AG04449 (cell line): ENCODE measurements around the gene SCART1.
"Not testable (repeated sequence)": the region's sequence is repeated elsewhere in the genome, so short reads cannot be mapped to it uniquely, and the experiment has no call there.

ENCODE experiments used
- CTCF ChIA-PET: fragments of 350-600 bp; formaldehyde crosslinking; extraction: SDS; loops from one replicate; lab custom pipeline; 2021; ENCODE audit warnings: antibody characterized with exemption; lab: Yijun Ruan, JAX
- POLR2A ChIA-PET: fragments of 400-600, 350-600 bp; formaldehyde crosslinking; extraction: SDS; loops from one replicate; lab custom pipeline; 2020; ENCODE audit warnings: antibody characterized with exemption, inconsistent platforms; lab: Yijun Ruan, JAX
- DNase-seq: peaks from one replicate; pipeline ENCODE4 v3.0.0-alpha.2; 2010; ENCODE audit warnings: low read depth, low spot score
- H3K4me3 ChIP-seq: 2 replicates; pipeline ENCODE4 v1.5.1; 2011; ENCODE audit warnings: low read depth, mild to moderate bottlenecking, control low read depth, low read length
- TF ChIP-seq, protein P1 (sequence below): IDR thresholded peaks from one replicate; pipeline ENCODE4 v1.5.1; 2011; ENCODE audit warnings: mild to moderate bottlenecking, moderate library complexity, low read length, control low read depth, inconsistent platforms; ENCODE audit not compliant: insufficient read depth; ENCODE audit errors: missing control alignments

SCART1 gene

GRCh38 chr10:133497363-133497762 is 43.6 kb downstream of the SCART1 start:
- TF ChIP-seq, protein P1, sequence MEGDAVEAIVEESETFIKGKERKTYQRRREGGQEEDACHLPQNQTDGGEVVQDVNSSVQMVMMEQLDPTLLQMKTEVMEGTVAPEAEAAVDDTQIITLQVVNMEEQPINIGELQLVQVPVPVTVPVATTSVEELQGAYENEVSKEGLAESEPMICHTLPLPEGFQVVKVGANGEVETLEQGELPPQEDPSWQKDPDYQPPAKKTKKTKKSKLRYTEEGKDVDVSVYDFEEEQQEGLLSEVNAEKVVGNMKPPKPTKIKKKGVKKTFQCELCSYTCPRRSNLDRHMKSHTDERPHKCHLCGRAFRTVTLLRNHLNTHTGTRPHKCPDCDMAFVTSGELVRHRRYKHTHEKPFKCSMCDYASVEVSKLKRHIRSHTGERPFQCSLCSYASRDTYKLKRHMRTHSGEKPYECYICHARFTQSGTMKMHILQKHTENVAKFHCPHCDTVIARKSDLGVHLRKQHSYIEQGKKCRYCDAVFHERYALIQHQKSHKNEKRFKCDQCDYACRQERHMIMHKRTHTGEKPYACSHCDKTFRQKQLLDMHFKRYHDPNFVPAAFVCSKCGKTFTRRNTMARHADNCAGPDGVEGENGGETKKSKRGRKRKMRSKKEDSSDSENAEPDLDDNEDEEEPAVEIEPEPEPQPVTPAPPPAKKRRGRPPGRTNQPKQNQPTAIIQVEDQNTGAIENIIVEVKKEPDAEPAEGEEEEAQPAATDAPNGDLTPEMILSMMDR, result peak; percentile 22
- CTCF ChIA-PET, result interaction anchor here (1.0 to 2.0 kb wide), 4 partner anchors 22 to 169 kb away, joined by 4 to 6 read pairs (median 4); no protein-coding TSS in a partner anchor
- DNase-seq, H3K4me3 ChIP-seq, POLR2A ChIA-PET: not testable (repeated sequence)

GRCh38 chr10:133499176-133499575 is 45.4 kb downstream of the SCART1 start:
- DNase-seq, POLR2A ChIA-PET, CTCF ChIA-PET, H3K4me3 ChIP-seq: not testable (repeated sequence)

DNA sequence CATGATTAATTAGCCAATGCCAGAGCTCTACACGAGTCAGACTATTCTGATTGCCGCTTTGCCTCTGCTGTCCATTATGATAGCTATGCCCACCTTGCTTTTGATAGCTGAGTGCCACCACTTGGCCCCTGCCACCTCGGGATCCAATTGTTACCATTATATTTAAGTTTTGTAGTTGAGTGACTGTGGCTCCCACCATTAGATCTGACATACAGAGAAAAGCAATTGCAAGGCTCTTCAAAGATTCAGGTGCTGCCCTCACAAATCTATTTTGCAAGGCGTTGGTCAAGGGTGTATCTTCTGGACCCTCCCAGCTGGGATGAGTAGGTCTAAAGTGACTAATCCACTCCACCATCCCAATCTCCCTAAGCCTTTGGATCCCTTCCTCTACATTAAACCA is 47.2 kb downstream of the SCART1 start:
- H3K4me3 ChIP-seq, POLR2A ChIA-PET, DNase-seq, CTCF ChIA-PET: not testable (repeated sequence)

DNA sequence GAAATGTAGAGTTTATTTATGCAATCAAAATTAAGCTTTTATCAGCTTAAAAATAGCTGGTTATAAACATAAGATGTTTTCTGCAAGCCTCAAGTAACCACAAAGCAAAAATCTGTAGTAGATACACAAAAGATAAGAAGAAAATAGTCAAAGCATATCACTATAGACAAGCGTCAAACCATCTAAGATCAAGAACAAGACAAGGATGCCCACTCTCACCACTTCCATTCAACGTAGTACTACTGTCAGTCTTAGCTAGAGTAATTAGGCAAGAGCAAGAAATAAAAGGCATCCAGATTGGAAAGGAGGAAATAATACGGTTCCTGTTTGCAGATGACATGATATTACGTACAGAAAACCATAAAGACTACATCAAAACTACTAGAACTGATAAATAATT is 56.0 kb downstream of the SCART1 start:
- no peak overlapping the region for H3K4me3 ChIP-seq
- ChIA-PET POLR2A (no interaction called here), CTCF (interaction anchor here (1.0 to 3.6 kb wide), 2 partner anchors 10 to 181 kb away, joined by 5 to 23 read pairs; no protein-coding TSS in a partner anchor)
- no peak for DNase-seq
- TF ChIP-seq, protein P1, result no peak

DNA sequence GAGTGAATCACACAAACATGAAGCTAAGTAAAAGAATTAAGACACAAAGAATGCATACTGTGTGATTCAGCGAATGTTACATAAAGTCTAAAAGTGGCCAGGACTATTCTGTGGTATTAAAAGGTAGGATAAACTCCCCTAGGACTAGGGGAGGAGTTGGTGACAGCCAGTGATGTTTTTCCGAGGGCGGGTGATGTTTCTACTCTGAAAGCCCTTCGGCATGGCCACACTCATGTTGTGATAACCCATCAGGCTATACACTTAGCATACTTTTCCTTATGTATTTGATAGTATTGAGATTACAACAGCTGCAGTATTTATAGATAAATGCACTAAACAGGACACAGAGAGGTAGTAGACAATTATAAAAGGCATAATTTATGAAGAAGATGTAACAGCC is 57.7 kb downstream of the SCART1 start:
- ChIA-PET CTCF (interaction anchor here (3.6 kb wide), 1 partner anchor 8 kb away, joined by 23 read pairs; no protein-coding TSS in a partner anchor), POLR2A (no interaction called here)
- no peak overlapping the region for H3K4me3 ChIP-seq
- TF ChIP-seq, protein P1, result no peak
- DNase-seq, result no peak

DNA sequence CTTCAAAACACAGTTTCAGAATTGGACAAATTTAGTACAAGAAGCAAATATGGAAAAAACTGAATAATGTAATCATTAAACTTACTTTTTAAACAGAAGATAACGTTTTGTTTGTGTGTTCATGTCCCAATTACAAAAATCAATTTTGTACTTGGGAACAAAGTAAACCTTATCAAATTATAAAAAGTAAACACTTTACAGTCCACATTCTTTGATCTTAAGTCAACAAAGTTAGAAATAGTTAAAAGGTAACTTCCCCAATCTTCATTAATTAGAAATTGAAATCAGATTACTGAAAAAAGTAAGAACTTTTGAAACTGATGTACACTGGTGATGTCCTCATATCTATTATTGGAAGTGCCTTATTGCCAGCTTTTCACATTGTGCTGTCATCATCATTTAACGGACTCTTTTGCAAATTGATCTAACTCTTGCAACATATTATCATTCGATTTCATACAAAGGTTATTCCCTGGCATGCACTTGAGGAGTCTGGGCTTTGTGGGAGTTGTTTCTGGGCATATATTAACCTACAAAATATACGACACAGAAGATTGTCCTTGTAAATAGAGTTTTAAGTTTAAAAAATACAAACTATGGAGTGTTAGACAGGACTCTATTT is 58.3 kb downstream of the SCART1 start:
- CTCF ChIA-PET, result interaction anchor here (3.6 kb wide), 1 partner anchor 8 kb away, joined by 23 read pairs; no protein-coding TSS in a partner anchor
- TF ChIP-seq, protein P1, result no peak
- POLR2A ChIA-PET, result no interaction called here
- DNase-seq, result no peak
- no peak overlapping the region for H3K4me3 ChIP-seq

DNA sequence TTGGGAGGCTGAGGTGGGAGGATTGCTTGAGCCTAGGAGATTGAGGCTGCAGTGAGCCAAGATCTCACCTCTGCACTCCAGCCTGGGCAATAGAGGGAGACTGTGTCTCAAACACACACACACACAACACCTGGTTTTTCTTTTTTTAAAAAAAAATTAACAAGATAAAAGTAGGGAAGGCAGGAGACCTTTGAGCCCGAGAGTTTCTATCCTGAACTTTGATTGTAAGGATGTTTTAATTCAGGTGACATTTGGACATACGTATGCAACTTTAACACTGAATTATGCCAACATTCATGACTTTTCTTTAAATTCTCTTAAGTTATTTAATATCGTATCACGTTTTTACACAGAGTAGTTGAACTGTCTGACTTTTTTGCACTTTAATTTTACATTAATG is 61.7 kb downstream of the SCART1 start:
- CTCF ChIA-PET, result no interaction called here

More for the DNA sequence above, 61.7 kb downstream of the SCART1 start:
- no peak for DNase-seq
- POLR2A ChIA-PET, result no interaction called here
- TF ChIP-seq, protein P1, result no peak
- H3K4me3 ChIP-seq, result no peak overlapping the region
